GM18907 (cell line): ENCODE measurements around the gene GPRIN2.
"Not testable (repeated sequence)": the region's sequence is repeated elsewhere in the genome, so short reads cannot be mapped to it uniquely, and the experiment has no call there.

Experiments used
- ATAC-seq: cut with Tn5 transposase; IDR thresholded peaks from one replicate; pipeline ENCODE4 v1.9.1; 2021; ENCODE audit warnings: mild to moderate bottlenecking, moderate library complexity; ENCODE audit not compliant: unreplicated experiment

Gene GPRIN2

GRCh38 chr10:46538155-46538554, 18.3 kb downstream of the GPRIN2 start:
- no peak for ATAC-seq

DNA sequence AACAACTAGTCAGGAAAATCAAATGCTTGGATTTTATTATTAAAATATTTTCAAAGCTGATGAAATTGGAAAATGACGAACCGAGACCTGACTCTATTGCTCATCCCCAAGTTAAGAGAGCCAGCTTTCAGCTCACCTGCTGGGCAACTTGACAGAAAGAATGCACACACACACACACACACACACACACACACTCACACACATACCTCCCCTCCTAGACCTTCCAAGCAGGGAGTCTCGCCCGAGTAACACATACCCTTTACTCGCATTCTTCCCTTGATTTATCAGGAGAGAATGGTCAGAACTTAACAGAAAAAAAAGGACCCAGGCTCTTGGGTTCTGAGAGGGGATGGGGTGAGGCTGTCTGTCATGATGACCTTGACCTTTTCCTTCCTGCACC, 19.1 kb downstream of the GPRIN2 start:
- no peak for ATAC-seq

GRCh38 chr10:46536781-46537180, 19.7 kb downstream of the GPRIN2 start:
- no peak for ATAC-seq

GRCh38 chr10:46536171-46536570, 20.3 kb downstream of the GPRIN2 start:
- ATAC-seq, result no peak

DNA sequence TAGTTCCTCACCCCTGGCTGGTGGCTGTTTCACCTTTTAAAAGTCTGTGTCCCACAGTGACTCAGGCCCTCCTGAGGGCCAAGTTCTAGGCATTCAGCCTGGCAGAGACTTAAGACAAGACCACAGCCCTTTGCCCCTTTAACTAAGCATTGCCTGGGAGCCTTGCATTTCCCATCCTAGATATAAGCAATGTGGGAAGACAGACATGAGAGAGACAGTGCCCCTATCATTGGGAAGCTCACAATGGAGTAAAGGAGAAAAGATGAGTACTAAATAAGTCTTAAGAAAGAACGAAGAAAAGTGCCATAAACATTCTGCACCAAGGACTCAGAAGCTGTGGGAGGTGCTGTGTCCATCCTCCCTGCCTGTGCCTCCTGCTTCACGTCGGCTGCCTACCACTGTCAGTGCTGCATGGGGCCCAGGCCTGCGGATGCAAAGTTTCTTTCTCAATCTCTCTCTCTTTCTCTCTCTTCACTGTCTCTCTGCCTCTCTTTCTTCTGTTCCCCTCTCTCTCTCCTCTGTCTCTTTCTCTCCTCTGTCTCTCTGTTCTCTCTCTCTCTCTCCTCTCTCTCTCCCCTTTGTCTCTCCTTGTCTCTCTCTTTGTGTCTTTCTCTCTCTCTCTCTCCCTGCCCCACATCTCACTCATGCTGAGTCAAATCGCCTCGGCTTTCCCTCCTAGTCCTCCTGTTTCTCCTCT, 21.5 kb downstream of the GPRIN2 start:
- no peak for ATAC-seq

- ATAC-seq, result not testable (repeated sequence)
Observed at GRCh38 chr10:46532256-46532655, 24.2 kb downstream of the GPRIN2 start.

- no peak for ATAC-seq
Observed at GRCh38 chr10:46530249-46531186, 25.9 kb downstream of the GPRIN2 start.

DNA sequence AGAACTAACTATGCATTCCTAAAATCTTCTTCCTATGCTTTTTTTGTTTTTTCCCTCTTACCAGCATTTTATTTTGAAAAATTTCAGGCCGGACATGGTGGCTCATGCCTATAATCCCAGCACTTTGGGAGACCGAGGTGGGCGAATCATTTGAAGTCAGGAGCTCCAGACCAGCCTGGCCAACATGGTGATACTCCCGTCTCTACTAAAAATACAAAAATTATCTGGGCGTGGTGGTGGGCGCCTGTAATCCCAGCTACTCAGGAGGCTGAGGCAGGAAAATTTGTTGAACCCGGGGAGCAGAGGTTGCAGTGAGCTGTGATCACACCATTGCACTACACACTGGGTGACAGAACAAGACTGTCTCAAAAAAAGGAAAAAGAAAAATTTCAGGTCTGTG, 26.7 kb downstream of the GPRIN2 start:
- ATAC-seq, result not testable (repeated sequence)

DNA sequence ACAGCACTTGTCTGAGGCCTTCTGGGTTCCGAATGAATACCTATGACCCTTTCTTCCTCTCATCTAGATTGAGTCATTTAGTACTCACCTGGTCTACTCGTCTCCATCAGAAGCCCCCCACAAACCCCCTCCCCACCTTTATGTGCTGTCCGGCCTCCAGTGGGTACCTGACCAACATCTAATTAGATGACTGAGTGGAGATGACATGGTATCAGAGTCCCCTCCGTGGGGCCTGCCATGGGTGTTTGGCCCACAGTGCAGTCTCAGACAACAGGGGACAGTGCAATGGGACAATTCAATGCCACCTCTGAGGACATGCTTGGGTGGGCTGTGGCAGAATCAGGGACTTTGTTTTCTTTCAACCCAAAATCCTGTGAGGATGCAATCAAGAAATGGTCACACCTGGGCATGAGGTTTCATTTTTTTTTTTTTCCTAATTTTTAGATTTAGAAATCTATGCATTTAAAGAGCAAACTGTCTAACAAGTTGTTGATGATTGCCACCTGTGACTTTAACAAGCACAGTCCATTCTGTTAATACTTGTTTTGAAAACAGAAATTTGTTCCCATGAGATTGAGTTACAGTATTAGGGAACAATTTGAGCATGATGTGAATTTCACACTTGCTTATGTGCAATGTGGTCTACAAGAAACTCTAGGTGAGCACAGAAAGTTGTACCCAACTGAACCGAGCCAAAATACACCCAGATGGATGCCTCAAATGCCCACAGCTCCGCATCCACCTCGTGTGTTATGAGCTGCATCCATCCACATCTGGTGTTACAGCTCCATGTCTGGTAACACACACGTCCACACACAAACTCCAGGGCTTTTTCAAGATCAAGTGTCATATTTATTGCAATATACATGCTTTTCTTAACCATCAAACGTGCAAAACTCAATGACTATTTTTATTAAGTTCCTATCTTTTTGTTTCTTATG, 27.5 kb downstream of the GPRIN2 start:
- no peak for ATAC-seq

GRCh38 chr10:46528171-46528671, 28.2 kb downstream of the GPRIN2 start:
- ATAC-seq, result no peak

DNA sequence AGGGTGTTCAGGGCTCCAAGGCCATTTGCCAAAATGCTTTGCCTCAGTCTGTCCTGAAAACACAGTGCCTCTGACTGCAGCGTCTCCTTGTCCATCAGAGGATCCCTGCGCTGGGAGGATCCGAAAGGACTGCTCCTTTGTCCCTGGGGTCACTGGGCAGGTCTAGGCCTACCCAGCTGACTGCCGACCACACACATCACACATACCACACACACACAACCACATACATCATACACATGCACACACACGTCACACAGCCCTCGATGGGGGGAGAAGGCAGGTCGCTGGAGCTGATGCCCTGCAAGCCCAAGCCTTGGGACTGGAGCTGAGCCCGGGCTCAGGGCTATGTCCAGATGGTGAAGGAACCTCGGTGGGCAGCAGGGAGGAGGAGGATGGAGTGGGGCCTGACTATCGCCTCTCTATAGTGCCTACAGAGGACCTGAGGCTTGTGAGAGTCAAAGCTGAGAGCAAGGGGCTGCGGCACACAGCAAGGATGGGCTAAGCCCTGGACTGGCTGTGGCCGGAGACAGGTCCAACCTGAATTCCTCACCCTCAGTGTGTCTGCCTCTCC, 29.1 kb downstream of the GPRIN2 start:
- ATAC-seq, result no peak

- no peak for ATAC-seq
Observed at GRCh38 chr10:46526682-46527038, 29.8 kb downstream of the GPRIN2 start.

GRCh38 chr10:46525824-46526681, 30.4 kb downstream of the GPRIN2 start:
- ATAC-seq, result no peak

DNA sequence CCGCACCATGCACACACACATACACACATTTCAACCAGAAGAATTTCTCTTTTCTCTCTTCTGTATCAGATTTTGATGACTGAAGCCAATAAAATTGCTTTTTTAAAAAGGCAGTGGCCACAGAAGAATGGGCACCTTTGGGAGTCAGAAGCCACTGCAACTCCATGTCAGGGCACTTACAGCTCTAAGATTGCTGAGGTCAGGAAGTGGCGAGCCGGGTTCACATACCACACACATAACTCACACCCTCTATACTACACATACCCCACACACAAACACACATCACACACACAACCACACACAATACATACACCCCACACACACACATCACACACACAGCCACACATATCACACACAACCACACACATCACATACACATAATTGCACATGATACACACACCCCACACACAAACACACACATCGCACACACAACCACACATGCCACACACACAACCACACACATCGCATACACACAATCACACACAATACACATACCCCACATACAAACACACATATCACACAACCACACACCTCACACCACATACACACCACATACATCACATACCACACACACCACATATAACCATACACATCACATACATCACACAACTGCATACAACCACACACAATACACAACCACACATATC, 31.2 kb downstream of the GPRIN2 start:
- no peak for ATAC-seq

GRCh38 chr10:46524472-46525176, 31.8 kb downstream of the GPRIN2 start:
- ATAC-seq, result no peak

- ATAC-seq, result no peak
Observed at GRCh38 chr10:46523962-46524471, 32.4 kb downstream of the GPRIN2 start.

- ATAC-seq, result no peak
Observed at GRCh38 chr10:46523119-46523961, 33.1 kb downstream of the GPRIN2 start.
